PFSK-1 (cell line): ENCODE measurements around the gene FTCDNL1.

Experiments used
- FOXP2 ChIP-seq: optimal IDR thresholded peaks from 2 replicates; pipeline ENCODE3; 2011; ENCODE audit warnings: borderline replicate concordance, control low read depth, inconsistent platforms; ENCODE audit not compliant: insufficient read depth; ENCODE audit errors: extremely low read length, extremely low read depth
- POLR2AphosphoS5 ChIP-seq: IDR thresholded peaks from 2 replicates; pipeline ENCODE4 v1.6.1; 2012; ENCODE audit warnings: low read depth, mild to moderate bottlenecking, control low read depth, low read length, moderate library complexity
- SIN3A ChIP-seq: IDR thresholded peaks from 2 replicates; pipeline ENCODE4 v1.6.1; 2012; ENCODE audit warnings: mild to moderate bottlenecking, low read length, moderate library complexity, borderline replicate concordance; ENCODE audit not compliant: insufficient read depth
- TAF1 ChIP-seq: IDR thresholded peaks from 2 replicates; pipeline ENCODE4 v1.6.1; 2012; ENCODE audit warnings: low read length, control low read depth, borderline replicate concordance; ENCODE audit not compliant: insufficient read depth
- TF ChIP-seq, protein P1 (sequence below), 2 experiments: IDR thresholded peaks; 2 replicates each; pipeline versions ENCODE4 v1.6.1 to v1.8.0; 2011 to 2012; ENCODE audit warnings: low read depth in 2 of 2, low read length in 2 of 2, control low read depth in 1 of 2, inconsistent platforms in 1 of 2, mild to moderate bottlenecking in 1 of 2, moderate library complexity in 1 of 2; ENCODE audit not compliant: insufficient read depth in 1 of 2

FTCDNL1 gene

DNA sequence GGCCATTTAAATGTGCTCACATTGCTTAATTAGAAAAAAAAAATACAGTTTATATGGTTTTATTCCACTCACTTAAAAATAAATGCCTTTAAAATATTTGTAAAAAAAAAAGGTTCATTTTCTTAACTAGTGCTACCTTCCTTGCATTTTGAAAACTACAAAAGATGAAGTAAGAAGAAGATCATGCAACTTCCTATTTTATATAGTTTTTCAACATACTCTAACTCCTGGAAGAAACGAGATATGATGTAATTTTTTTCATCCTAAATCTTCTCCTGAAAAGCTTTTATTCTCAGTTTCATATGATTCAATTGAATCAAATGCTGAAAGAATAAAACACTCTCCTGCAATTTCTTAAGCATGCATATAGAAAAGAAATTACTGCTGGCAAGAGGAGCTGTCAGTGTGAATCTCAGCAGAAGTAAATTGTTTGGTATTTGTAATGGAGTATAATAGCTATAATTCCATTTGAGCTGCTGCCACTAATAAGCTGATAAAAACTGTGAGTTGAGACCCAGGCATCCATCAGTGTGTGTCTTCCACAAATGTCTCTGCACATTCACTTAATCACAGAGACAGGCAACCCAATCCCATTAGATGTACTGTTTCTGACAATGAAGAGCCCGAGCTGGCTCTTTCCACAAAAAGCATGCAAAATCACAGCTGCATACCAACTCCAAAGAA is 3.7 kb downstream of the FTCDNL1 start:
- TF ChIP-seq, protein P1, sequence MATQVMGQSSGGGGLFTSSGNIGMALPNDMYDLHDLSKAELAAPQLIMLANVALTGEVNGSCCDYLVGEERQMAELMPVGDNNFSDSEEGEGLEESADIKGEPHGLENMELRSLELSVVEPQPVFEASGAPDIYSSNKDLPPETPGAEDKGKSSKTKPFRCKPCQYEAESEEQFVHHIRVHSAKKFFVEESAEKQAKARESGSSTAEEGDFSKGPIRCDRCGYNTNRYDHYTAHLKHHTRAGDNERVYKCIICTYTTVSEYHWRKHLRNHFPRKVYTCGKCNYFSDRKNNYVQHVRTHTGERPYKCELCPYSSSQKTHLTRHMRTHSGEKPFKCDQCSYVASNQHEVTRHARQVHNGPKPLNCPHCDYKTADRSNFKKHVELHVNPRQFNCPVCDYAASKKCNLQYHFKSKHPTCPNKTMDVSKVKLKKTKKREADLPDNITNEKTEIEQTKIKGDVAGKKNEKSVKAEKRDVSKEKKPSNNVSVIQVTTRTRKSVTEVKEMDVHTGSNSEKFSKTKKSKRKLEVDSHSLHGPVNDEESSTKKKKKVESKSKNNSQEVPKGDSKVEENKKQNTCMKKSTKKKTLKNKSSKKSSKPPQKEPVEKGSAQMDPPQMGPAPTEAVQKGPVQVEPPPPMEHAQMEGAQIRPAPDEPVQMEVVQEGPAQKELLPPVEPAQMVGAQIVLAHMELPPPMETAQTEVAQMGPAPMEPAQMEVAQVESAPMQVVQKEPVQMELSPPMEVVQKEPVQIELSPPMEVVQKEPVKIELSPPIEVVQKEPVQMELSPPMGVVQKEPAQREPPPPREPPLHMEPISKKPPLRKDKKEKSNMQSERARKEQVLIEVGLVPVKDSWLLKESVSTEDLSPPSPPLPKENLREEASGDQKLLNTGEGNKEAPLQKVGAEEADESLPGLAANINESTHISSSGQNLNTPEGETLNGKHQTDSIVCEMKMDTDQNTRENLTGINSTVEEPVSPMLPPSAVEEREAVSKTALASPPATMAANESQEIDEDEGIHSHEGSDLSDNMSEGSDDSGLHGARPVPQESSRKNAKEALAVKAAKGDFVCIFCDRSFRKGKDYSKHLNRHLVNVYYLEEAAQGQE (IDR thresholded peaks at IDR 0.05; ENCODE audit: insufficient read depth in 1 of 2, low read depth in 2 of 2, low read length in 2 of 2) = no peak
- TF ChIP-seq TAF1 (no peak), FOXP2 (no peak), POLR2AphosphoS5 (no peak), SIN3A (no peak)

DNA sequence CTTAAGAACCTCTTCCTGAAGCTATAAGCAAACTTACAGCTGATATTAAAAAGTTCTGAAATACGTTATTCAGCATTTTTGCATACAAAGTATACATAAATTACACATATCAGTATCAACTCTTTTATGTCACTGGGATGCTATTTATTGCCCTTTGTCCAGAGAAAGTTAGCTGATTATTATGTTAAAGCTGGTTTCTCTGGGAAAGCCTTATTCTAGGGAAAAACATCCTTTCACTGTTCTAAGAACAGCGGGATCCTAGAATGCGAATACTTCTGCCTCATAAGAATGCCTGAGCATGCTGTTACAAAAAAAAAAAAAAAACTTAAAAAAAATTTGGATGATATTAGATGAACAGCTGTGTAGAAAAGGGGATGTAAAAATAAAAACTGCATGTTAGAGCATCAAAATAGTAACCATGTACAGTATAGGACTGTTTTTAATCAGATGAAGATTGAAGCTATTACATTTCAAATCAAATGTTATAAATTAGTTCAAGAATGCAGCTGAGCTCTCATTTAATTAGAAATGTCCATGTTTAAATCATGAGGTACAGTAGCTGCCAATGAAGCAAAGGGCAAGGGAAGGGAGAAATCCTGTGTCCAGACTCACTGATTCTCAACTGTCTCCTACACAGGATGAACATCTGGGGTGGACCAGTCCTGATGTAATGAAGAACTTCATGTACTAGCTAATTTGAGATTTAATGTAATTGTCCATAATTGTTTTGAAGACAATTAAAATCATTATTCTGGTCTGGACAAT is 8.2 kb downstream of the FTCDNL1 start:
- TF ChIP-seq POLR2AphosphoS5 = no peak
- TF ChIP-seq, protein P1 (IDR thresholded peaks at IDR 0.05; ENCODE audit: insufficient read depth in 1 of 2, low read depth in 2 of 2, low read length in 2 of 2) = no peak
- TF ChIP-seq FOXP2 = no peak
- TF ChIP-seq TAF1 = no peak
- no peak for TF ChIP-seq SIN3A

DNA sequence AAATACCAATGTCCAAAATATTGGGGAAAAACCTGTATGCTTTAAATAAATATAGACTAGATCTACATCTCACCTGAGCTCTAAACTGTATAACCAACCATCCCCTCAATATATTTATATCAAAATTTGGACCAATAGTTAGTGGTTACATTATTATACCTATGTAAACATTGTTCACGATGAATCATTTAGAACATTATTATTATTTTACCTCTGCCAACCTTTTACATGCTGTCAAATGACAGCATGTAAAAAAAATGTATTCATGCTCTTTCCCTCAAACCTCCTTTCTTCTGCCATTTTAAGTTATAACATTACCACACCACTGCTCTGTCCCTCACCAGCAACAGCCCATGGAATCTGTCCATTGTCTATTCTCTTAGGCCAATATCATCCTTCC is 9.6 kb downstream of the FTCDNL1 start:
- no peak for TF ChIP-seq POLR2AphosphoS5
- no peak for TF ChIP-seq FOXP2
- no peak for TF ChIP-seq SIN3A
- TF ChIP-seq, protein P1 (IDR thresholded peaks at IDR 0.05; ENCODE audit: insufficient read depth in 1 of 2, low read depth in 2 of 2, low read length in 2 of 2) = no peak
- no peak for TF ChIP-seq TAF1

DNA sequence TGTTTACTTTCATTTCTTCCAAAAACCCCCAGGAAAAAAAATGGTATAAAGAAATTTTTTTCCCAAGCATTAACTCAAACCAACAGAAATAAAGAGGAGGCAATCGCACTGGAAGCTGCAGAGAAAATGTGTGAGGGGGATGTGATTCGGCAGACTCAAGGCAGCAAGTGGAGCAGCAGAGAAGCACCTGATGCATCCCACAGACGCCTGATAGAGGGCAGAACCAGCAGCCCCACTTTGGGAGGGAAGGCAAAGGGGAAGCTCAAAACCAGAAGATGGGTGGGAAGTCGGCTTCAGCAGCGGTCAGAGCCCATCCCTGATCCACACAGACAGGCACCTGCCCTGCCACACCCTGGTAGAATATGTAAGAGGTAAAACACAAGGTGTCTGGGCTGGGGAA is 12.6 kb downstream of the FTCDNL1 start:
- TF ChIP-seq SIN3A (no peak), FOXP2 (no peak), POLR2AphosphoS5 (no peak), TAF1 (no peak)
- TF ChIP-seq, protein P1 (IDR thresholded peaks at IDR 0.05; ENCODE audit: insufficient read depth in 1 of 2, low read depth in 2 of 2, low read length in 2 of 2) = no peak
